GM12891 (cell line): ENCODE data around the gene CNGA3.
"Not testable (repeated sequence)": the region's sequence is repeated elsewhere in the genome, so short reads cannot be mapped to it uniquely, and the experiment has no call there.

Source experiments
- DNase-seq: peaks from one replicate; pipeline ENCODE4 v3.0.0; 2011; ENCODE audit warnings: low spot score; ENCODE audit not compliant: insufficient read length
- FAIRE-seq: peaks from 2 replicates; lab custom pipeline; 2011; peaks lifted over from hg19 to GRCh38; lab: Jason Lieb, UNC
- PAX5 ChIP-seq: IDR thresholded peaks from 2 replicates; pipeline ENCODE4 v1.6.1; 2011; ENCODE audit warnings: low read length, moderate library complexity, mild to moderate bottlenecking; ENCODE audit not compliant: insufficient read depth, severe bottlenecking
- POLR2A ChIP-seq: IDR thresholded peaks from 2 replicates; pipeline ENCODE4 v1.6.1; 2011; ENCODE audit warnings: low read depth, low read length, control low read depth
- POLR2AphosphoS5 ChIP-seq: IDR thresholded peaks from 2 replicates; pipeline ENCODE4 v1.6.1; 2011; ENCODE audit warnings: low read depth, low read length, control low read depth
- POU2F2 ChIP-seq: IDR thresholded peaks from 2 replicates; pipeline ENCODE4 v1.6.1; 2011; ENCODE audit warnings: low read depth, mild to moderate bottlenecking, control low read depth, low read length, moderate library complexity
- SPI1 ChIP-seq: IDR thresholded peaks from 2 replicates; pipeline ENCODE4 v1.6.1; 2011; ENCODE audit warnings: low read depth, low read length, control low read depth
- TAF1 ChIP-seq: IDR thresholded peaks from 2 replicates; pipeline ENCODE4 v1.6.1; 2011; ENCODE audit warnings: low read depth, low read length, control low read depth

The CNGA3 gene

GRCh38 chr2:98393354-98393753 lies 47.1 kb downstream of the CNGA3 start:
- TF ChIP-seq TAF1, result no peak
- TF ChIP-seq POU2F2, result no peak
- TF ChIP-seq PAX5, result no peak
- TF ChIP-seq POLR2A, result no peak
- TF ChIP-seq POLR2AphosphoS5, result no peak
- no peak for TF ChIP-seq SPI1

DNA sequence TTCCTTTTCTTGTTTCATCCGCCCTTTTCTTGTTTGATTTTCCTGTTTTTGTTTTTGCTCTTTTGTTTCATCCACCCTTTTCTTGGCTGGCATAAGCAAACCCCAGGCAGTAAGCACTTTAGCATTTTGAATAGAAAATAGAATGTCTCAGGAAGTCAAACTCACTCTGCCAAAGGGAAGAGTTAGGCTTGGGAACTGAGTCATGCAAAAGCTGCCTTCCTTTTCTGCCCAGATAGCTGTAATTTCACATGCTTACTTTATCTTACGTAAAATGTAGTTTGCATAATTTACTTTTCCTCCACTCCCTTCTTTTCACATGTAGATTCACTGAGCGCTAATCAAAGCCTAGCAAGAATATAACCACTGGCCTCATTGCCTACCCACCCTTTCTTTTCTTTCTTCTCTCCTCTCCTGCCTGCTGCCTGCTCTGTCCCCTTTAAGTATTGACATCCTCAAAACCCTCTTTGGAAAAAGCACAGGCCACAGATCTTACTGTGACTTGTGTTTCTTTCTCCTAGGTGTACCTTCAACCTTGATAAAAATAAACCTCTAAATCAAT lies 48.4 kb downstream of the CNGA3 start:
- no peak for DNase-seq
- FAIRE-seq, result no peak
- no peak for TF ChIP-seq POLR2AphosphoS5
- no peak for TF ChIP-seq POLR2A
- TF ChIP-seq TAF1, result no peak
- TF ChIP-seq SPI1, result no peak
- no peak for TF ChIP-seq POU2F2

More at GRCh38 chr2:98393354-98393753, 47.1 kb downstream of the CNGA3 start:
- DNase-seq (no peak), FAIRE-seq (no peak)

DNA sequence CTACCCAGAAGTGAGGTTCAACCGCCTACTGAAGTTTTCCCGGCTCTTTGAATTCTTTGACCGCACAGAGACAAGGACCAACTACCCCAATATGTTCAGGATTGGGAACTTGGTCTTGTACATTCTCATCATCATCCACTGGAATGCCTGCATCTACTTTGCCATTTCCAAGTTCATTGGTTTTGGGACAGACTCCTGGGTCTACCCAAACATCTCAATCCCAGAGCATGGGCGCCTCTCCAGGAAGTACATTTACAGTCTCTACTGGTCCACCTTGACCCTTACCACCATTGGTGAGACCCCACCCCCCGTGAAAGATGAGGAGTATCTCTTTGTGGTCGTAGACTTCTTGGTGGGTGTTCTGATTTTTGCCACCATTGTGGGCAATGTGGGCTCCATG lies 49.7 kb downstream of the CNGA3 start:
- FAIRE-seq (no peak), DNase-seq (no peak)
- TF ChIP-seq SPI1 (no peak), PAX5 (no peak), TAF1 (no peak), POU2F2 (no peak), POLR2A (no peak), POLR2AphosphoS5 (no peak)

DNA sequence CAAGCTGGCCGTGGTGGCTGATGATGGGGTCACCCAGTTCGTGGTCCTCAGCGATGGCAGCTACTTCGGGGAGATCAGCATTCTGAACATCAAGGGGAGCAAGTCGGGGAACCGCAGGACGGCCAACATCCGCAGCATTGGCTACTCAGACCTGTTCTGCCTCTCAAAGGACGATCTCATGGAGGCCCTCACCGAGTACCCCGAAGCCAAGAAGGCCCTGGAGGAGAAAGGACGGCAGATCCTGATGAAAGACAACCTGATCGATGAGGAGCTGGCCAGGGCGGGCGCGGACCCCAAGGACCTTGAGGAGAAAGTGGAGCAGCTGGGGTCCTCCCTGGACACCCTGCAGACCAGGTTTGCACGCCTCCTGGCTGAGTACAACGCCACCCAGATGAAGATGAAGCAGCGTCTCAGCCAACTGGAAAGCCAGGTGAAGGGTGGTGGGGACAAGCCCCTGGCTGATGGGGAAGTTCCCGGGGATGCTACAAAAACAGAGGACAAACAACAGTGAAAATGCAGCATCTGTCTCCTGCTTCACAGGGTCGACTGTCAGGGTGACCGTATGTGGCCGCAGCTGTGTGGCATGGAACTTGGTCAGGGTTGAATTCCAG lies 50.6 kb downstream of the CNGA3 start:
- FAIRE-seq, result no peak
- TF ChIP-seq TAF1, result no peak
- no peak for TF ChIP-seq POLR2AphosphoS5
- no peak for TF ChIP-seq POLR2A

GRCh38 chr2:98399140-98399539 lies 52.9 kb downstream of the CNGA3 start:
- TF ChIP-seq POLR2A (no peak), POLR2AphosphoS5 (no peak), TAF1 (no peak), POU2F2 (no peak), SPI1 (no peak), PAX5 (no peak)
- DNase-seq (no peak), FAIRE-seq (no peak)

More for the DNA sequence above, 50.6 kb downstream of the CNGA3 start:
- DNase-seq, result no peak

DNA sequence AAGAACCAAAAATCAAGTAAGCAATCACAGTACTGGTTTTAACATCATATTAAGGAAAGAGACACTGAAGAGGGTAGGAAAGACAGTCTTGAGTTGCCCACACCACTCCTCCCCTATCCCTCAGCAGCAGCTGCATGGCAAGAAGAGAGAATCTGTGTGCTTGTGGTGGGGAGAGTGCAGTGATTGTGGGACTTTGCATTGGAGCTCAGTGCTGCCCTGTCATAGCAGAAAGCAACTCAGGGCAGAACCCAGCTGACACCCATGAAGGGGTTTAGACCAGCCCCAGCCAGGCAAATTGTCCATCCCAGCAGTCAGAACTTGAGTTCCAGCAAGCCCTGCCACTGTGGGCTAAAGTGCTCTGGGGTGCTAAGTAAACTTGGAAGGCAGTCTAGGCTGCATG lies 57.6 kb downstream of the CNGA3 start:
- TF ChIP-seq SPI1 (no peak), POLR2A (no peak), PAX5 (no peak), POU2F2 (no peak)
- FAIRE-seq (no peak), DNase-seq (no peak)

GRCh38 chr2:98404556-98405250 lies 58.4 kb downstream of the CNGA3 start:
- TF ChIP-seq PAX5 (no peak), POLR2AphosphoS5 (no peak), POLR2A (no peak), TAF1 (no peak), POU2F2 (no peak), SPI1 (no peak)
- FAIRE-seq, result no peak
- DNase-seq, result no peak

DNA sequence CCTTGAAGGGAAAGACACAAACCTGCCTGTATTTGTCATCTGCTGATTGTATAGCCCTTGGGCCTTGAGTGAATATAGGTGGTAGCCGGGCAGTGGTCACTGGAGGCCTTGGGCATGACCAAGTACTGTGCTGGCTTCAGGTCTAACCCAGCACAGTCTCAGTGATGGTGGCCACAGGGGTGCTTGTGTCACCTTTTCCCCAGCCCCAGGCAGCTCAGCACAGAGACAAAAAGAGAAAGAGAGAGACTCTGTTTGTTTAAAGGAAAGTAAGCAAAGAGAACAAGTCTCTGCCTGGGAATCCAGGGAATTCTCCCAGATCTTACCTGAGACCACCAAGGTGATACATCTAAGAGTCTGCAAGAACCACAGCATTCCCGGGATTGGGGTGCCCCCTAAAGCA lies 59.0 kb downstream of the CNGA3 start:
- no peak for FAIRE-seq
- no peak for TF ChIP-seq PAX5
- no peak for TF ChIP-seq POU2F2
- TF ChIP-seq POLR2AphosphoS5, result no peak
- TF ChIP-seq SPI1, result no peak
- no peak for TF ChIP-seq TAF1

GRCh38 chr2:98408155-98408554 lies 61.9 kb downstream of the CNGA3 start:
- FAIRE-seq (no peak), DNase-seq (no peak)
- TF ChIP-seq POU2F2 (no peak), TAF1 (no peak)

More for the DNA sequence above, 59.0 kb downstream of the CNGA3 start:
- no peak for DNase-seq

DNA sequence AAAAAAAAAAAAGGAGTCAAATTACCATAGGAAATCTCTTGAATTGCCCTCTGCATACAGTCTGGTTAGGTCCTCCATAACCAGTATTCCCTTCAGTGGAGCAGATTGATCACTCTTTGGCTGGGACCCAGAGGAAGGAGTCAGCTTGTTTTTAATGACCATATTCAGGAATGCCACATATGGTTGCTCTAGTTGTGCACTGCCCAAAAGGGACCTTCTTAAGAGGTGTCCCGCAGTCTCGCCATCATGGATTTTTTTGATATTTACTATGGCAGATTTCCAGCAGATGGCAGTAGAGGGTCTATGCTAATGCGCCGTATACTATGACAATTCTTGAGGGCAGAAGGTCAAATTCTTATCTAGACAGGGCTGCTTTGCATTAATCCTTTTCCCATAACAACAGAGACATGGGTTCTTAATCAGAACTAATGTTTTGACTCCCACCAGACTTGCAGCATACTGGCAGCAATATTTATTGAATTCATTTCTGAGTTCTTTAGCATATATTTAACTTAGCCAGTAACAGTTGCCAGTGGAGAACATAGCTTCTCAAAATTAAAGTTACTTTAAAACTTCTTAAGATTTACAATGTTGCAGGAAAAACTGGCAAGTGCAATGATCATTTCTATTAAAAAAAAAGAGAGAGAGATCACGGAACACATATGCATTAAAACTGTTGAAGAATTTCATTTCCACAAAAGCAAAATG lies 66.6 kb downstream of the CNGA3 start:
- FAIRE-seq (peak; percentile 84), DNase-seq (no peak)
- TF ChIP-seq TAF1, result no peak
- peak; percentile 87 for TF ChIP-seq POU2F2

DNA sequence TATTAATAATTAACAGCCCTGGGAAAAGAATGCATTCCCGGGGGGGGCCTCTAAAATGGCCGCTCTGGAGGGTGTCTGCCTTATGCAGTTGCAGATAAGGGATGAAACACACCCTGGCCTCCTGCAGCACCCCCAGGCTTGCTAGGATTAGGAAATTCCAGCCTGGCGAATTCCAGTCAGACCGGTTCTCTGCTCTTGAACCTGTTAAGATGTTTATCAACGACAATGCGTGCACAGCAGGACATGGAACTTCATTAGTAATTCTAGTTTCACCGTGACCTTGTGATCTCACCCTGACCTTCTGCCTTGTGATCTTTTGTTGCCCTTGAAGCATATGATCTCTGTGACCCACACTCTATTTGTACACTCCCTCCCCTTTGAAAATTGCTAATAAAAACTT lies 68.0 kb downstream of the CNGA3 start:
- DNase-seq, FAIRE-seq: not testable (repeated sequence)

DNA sequence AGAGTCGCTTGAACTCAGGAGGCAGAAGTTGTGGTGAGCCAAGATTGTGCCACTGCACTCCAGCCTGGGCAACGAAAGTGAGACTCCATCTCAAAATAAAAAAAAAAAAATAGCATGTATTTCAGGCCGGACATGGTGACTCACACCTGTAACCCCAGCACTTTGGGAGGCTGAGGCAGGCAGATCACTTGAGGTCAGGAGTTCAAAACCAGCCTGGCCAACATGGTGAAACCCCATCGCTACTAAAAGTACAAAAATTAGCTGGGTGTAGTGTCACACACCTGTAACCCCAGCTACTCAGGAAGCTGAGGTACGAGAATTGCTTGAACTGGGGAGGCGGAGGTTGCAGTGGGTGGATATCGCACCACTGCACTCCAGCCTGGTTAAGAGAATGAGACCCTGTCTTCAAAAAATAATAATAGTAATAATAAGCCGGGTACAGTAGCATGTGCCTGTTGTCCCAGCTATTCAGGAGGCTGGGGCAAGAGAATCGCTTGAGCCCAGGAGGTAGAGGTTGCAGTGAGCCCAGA lies 69.5 kb downstream of the CNGA3 start:
- FAIRE-seq, DNase-seq: not testable (repeated sequence)
